ENCODE data around the gene CTNNB1.

The CTNNB1 gene

GRCh38 chr3:41196499-41197410, 2.5 kb upstream of the CTNNB1 start:
- TF ChIP-seq, protein P1, sequence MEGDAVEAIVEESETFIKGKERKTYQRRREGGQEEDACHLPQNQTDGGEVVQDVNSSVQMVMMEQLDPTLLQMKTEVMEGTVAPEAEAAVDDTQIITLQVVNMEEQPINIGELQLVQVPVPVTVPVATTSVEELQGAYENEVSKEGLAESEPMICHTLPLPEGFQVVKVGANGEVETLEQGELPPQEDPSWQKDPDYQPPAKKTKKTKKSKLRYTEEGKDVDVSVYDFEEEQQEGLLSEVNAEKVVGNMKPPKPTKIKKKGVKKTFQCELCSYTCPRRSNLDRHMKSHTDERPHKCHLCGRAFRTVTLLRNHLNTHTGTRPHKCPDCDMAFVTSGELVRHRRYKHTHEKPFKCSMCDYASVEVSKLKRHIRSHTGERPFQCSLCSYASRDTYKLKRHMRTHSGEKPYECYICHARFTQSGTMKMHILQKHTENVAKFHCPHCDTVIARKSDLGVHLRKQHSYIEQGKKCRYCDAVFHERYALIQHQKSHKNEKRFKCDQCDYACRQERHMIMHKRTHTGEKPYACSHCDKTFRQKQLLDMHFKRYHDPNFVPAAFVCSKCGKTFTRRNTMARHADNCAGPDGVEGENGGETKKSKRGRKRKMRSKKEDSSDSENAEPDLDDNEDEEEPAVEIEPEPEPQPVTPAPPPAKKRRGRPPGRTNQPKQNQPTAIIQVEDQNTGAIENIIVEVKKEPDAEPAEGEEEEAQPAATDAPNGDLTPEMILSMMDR (IDR thresholded peaks at IDR 0.05; ENCODE audit: control extremely low read depth, extremely low read depth, low read depth, missing control alignments): no peak
- ChIA-PET POLR2A (interaction anchor here (0.6 kb wide), 1 partner anchor 701 kb away, joined by 4 read pairs; no protein-coding TSS in a partner anchor), CTCF (no interaction called here)
- DNase-seq (ENCODE audit: extremely low spot score): no peak

DNA sequence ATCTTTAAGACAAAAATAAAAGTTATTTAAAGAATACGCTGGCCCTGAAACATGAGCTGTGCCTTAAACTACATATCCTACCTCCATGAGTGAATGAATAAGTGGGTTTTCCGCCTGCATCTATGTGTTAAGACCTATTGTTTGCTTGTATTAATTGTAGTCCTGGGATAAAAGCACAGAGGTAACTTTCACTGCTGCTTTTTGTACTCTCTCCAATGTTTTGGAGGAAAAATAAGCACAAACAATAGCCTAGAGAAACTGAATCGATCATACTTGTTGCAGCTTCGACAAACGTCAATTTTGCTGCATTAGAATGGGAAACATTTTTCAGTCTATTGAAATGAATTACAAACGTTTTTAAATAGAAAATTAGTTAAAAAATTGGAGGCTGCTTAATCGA, 1.3 kb upstream of the CTNNB1 start:
- CTCF ChIA-PET: interaction anchor here (0.7 to 2.3 kb wide), 4 partner anchors 10 to 22 kb away, joined by 3 to 10 read pairs (median 4); no protein-coding TSS in a partner anchor
- DNase-seq (ENCODE audit: extremely low spot score): no peak
- TF ChIP-seq, protein P1 (IDR thresholded peaks at IDR 0.05; ENCODE audit: control extremely low read depth, extremely low read depth, low read depth, missing control alignments): no peak
- POLR2A ChIA-PET: interaction anchor here (1.2 kb wide), 1 partner anchor 19 kb away, joined by 6 read pairs; no protein-coding TSS in a partner anchor

DNA sequence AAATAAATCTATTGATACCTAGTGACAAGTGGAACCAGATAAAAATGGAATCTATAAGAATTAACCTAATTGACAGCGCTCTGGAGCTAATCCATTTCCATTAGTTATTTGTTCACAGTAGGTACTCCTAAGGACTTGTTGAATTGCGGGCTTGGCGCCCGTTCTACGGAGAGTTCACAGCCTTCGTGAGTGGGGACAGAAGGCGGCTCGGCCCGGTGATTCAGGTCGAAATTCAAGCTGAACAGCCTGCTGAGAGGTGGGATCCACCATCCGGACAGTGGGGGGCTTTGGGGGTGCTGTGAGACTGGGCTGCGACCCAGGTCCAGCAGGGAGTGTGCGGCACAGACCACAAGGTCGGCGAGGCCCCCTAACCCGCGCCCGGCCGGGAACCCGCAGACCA, 779 bp upstream of the CTNNB1 start:
- TF ChIP-seq, protein P1 (IDR thresholded peaks at IDR 0.05; ENCODE audit: control extremely low read depth, extremely low read depth, low read depth, missing control alignments): no peak
- DNase-seq (ENCODE audit: extremely low spot score): no peak
- POLR2A ChIA-PET: interaction anchor here (1.0 to 1.4 kb wide), 3 partner anchors 10 to 19 kb away, joined by 4 to 6 read pairs (median 6); no protein-coding TSS in a partner anchor
- CTCF ChIA-PET: interaction anchor here (0.7 to 2.5 kb wide), 7 partner anchors 9 to 21 kb away, joined by 3 to 13 read pairs (median 4); no protein-coding TSS in a partner anchor

GRCh38 chr3:41199866-41200668, 762 bp downstream of the CTNNB1 start:
- ChIA-PET CTCF (interaction anchor here (0.7 to 2.5 kb wide), 7 partner anchors 10 to 43 kb away, joined by 3 to 13 read pairs (median 4); no protein-coding TSS in a partner anchor), POLR2A (interaction anchor here (0.6 to 2.9 kb wide), 12 partner anchors 9 to 747 kb away, joined by 3 to 22 read pairs (median 4); no protein-coding TSS in a partner anchor)
- peak; percentile 67 for DNase-seq (ENCODE audit: extremely low spot score)
- TF ChIP-seq, protein P1 (IDR thresholded peaks at IDR 0.05; ENCODE audit: control extremely low read depth, extremely low read depth, low read depth, missing control alignments): no peak

- DNase-seq (ENCODE audit: extremely low spot score): no peak
- TF ChIP-seq, protein P1 (IDR thresholded peaks at IDR 0.05; ENCODE audit: control extremely low read depth, extremely low read depth, low read depth, missing control alignments): no peak
- ChIA-PET POLR2A (interaction anchor here (0.6 to 2.9 kb wide), 3 partner anchors 9 to 13 kb away, joined by 3 to 22 read pairs (median 4); no protein-coding TSS in a partner anchor), CTCF (interaction anchor here (0.7 to 2.5 kb wide), 2 partner anchors 9 to 37 kb away, joined by 3 to 13 read pairs; no protein-coding TSS in a partner anchor)
These were observed 1.3 kb downstream of the CTNNB1 start for GRCh38 chr3:41200669-41201021.

Measured in GM10248 (cell line).